NCI-H526 treated with DMSO at 0.1 percent for 48 hours (cell line): ENCODE data around the gene SHANK1.
"Not testable (repeated sequence)": the region's sequence is repeated elsewhere in the genome, so short reads cannot be mapped to it uniquely, and the experiment has no call there.

ENCODE experiments used
- DNase-seq: peaks from one replicate; lab custom pipeline; 2025; lab: John Stamatoyannopoulos, UW

The SHANK1 gene

DNA sequence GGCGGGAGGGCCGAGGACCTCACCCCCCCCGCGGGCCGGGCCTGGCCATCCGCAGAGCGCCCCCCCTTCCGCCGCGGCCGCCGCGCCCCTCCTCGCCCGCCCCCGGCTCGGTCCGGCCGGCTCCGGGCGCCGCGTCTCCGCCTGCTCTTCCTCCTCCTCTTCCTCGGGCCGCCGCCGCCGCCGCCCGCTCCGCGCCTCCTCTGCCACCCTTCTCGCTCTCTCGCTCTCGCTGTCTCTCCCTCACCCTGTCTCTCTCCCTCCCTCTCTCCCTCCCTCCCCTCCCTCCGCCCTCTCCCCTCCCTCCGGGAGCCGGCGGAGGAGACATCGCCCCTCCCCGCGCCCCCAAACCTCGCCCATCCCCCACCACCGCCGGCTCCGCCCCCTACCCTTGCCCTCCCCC lies at the start of gene SHANK1:
TSS of gene SHANK1 (minus strand) at position 237 of the 400 bp plus-strand sequence. CDS start 2,883 bp downstream, outside the sequence.
- no peak for DNase-seq

DNA sequence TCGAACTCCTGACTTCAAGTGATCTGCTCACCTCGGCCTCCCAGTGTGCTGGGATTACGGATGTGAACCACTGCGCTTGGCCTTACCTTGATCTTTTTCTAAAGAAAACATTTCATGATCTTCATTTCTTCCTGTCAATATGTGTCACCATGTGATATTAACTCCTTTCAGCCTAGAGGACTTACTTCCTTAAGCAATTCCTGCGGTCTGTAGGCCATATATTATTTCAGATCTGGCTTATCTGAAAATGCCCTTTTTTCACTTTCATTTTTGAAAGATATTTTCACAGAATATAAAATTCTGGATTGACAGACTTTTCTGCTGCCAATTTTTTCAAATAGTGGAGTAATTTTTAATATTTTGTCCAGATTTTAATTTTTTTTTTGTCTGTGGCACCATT lies 48.7 kb upstream of the SHANK1 start:
- DNase-seq, result no peak

DNA sequence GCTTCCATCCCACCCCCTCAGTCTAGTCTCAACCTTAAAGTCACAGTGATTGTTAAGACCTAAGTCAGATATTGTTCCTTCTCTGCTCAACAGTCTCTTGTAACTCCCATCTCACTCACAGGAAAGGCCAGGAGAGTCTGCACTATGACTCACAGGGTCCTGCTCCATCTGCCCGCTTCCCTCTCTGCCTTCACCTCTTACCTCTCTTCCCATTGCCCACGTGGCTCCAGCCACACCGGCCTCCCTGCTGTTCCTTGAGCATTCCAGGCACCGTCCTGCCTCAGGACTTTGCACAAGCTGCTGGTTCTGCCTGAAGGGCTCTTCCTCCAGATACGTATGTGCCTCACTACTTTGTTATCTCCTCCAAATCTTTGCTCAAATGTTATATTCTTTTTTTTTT lies 47.7 kb upstream of the SHANK1 start:
- not testable (repeated sequence) for DNase-seq

DNA sequence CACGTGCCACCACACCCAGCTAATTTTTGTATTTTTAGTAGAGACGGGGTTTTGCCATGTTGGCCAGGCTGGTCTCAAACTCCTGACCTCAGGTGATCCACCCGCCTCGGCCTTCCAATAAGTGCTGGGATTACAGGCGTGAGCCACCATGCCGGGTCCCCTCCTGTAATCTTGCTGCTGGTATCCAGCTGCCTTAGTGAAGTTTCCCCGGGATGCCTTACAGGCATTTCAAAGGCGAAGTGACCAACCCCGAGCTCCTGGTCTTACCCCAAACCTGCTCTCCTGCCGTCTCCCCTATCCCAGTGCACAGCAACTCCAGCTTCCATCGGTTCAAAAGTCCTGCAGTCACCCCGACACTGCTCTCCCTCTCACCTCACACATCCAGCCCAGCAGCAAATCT lies 47.1 kb upstream of the SHANK1 start:
- not testable (repeated sequence) for DNase-seq

DNA sequence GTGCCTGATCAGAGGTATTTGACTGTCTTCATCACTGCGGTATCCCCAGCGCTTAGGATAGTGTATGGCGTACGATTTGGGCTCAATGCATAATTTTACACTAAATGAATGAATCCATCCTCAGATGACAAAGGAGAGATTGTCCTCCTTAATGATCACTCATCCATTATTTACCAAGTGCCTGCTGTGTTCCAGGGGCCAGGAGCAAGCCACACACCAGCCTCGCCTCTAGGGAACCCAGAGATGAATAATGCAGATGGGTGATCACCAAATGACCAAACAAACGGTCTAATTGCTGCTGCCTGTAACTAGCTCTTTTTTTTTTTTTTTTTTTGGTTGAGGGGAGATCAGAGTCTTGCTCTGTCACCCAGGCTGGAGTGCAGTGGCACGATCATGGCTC lies 44.8 kb upstream of the SHANK1 start:
- no peak for DNase-seq

DNA sequence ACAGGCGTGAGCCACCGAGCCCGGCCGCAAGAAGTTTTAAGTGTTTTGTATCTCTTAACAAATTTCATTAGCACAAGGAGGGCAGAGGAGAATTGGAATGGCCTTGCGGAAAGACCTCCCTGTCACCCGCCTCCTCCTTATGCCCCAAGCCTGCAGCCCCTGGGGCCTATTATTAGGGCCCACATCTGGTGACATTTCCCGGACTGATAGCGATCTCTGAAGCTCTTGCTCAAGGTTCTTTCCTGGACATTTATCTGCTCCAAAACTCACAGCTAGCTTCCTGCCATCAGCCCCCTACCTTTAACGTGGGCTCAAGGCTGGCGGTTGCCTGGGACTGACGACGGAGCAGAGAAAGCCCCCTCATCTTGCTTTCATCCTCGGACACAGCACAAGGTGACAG lies 43.9 kb upstream of the SHANK1 start:
- not testable (repeated sequence) for DNase-seq

DNA sequence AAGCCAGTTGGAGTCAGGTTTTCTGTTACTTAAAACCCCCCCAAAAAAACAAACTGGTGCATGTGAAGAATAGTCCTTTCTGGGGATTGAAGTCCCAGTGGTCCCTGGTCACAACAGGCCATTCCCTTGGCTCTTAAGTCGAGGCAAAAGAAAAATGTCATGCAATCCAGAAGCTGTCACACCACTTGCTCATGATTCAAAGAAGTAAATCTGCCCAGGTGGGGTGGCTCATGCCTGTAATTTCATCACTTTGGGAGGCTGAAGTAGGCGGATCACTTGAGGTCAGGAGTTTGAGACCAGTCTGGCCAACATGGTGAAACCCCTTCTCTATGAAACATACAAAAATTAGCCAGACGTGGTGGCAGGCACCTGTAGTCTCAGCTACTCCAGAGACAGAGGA lies 41.9 kb upstream of the SHANK1 start:
- not testable (repeated sequence) for DNase-seq

DNA sequence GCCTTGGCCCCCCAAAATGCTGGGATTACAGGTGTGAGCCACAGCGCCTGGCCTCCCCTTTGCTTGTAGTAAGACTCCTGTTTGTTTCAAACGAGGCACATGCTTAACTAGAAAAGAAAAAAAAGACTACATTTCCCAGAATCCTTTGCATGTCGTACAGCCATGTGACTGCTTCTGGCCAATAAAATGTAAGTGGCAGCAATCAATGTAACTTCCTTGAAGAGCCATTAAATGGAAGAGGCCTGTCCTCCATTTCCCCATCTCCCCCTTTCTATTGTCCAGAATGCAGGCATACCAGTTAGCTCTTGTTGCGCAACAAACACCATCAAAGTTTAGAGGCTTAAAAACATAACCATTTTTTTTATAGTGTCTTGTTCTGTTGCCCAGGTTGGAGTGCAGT lies 40.3 kb upstream of the SHANK1 start:
- DNase-seq, result no peak

DNA sequence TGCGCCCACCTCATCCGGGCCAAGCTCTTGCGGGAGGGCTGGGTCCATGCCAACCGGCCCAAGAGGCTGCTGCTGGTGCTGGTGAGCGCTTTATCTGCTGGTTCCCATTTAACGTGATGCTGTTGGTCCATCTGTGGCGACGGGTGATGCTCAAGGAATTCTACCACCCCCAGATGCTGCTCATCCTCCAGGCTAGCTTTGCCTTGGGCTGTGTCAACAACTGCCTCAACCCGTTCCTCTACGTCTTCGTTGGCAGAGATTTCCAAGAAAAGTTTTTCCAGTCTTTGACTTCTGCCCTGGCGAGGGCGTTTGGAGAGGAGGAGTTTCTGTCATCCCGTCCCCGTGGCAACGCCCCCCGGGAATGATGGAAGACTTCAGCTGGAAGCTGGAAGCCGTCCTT lies 39.5 kb upstream of the SHANK1 start:
- not testable (repeated sequence) for DNase-seq

DNA sequence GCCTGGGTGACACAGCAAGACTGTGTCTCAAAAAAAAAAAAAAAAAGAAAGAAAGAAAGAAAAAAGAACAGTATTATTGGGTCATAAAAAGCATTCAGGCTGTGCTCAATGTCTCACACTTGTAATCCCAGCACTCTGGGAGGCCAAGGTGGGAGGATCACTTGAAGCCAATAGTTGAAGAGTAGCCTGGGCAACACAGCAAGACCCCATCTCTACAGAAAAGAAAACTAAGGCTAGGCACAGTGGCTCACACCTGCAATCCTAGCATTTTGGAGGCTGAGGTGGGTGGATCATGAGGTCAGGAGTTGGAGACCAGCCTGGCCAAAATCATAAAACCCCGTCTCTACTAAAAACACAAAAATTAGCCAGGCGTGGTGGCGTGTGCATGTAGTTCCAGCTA lies 38.0 kb upstream of the SHANK1 start:
- not testable (repeated sequence) for DNase-seq

DNA sequence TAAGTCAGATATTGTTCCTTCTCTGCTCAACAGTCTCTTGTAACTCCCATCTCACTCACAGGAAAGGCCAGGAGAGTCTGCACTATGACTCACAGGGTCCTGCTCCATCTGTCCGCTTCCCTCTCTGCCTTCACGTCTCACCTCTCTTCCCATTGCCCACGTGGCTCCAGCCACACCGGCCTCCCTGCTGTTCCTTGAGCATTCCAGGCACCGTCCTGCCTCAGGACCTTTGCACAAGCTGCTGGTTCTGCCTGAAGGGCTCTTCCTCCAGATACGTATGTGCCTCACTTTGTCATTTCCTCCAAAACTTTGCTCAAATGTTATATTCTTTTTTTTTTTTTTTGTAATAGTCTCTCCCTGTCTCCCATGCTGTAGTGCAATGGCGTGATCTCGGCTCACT lies 36.6 kb upstream of the SHANK1 start:
- DNase-seq, result not testable (repeated sequence)

DNA sequence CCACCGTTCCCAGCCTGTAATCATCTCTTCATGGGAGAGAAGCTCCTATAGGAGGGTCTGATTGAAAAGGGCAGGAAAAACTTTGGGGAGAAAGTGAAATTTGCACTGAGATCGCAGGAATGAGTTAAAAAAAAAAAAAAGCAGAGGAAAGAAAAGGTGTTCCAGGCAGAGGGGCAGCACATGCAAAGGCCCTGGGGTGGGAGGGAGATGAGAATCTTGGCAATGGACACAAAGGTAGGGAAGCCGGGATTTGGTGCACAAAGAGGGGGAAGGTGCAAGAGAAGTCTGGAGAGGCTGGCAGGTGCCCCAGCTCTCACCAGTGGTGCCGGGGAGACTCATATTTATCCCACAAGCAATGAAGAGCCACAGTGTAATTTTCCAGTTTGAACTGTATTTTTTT lies 34.3 kb upstream of the SHANK1 start:
- DNase-seq, result no peak

DNA sequence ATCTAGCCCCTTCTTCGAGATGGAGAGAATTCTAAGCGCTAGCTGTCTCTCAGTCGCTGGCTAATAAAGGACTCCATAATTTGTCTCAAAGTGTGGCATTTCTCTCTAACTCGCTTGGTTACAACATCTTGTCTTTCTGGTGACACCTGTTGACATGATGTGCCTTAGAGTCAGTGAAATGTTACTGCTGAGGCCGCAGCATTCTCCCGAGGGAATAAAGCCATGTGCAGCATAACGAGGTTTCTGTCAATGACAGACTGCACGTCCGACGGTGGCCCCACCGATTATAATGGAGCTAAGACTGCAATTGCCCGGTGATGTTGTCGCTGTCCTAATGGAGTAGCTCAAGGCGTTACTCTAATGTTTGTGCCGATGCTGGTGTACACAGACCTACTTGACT lies 30.4 kb upstream of the SHANK1 start:
- DNase-seq, result no peak

DNA sequence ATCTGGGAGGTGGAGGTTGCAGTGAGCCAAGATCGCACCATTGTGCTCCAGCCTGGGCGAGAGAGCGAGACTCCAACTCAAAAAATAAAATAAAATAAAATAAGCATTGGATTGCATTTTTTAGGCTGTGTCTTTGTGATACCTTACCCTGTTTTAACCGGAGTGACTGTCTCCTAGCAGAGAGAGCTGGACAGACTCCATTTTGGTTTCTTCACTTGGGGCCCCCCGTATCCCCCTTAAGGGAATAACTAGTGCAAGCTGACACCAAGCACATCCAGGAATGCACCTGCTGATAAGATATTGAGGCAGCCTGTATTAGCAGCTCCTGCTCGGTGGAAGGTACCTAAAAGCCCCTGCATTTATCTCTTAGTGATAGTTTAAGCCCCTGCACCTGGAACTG lies 29.9 kb upstream of the SHANK1 start:
- DNase-seq, result no peak

DNA sequence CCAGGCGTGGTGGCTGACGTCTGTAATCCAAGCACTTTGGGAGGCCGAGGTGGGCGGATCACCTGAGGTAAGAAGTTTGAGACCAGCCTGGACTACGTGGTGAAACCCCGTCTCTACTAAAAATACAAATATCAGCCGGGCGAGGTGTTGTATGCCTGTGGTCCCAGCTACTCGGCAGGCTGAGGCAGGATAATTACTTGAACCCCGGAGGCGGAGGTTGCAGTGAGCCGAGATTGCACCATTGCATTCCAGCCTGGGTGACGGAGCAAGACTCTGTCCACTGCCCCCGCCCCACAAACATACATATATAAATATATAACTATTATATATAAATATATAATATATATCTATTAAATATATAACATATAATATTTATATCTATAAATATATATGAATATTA lies 27.5 kb upstream of the SHANK1 start:
- DNase-seq, result not testable (repeated sequence)

DNA sequence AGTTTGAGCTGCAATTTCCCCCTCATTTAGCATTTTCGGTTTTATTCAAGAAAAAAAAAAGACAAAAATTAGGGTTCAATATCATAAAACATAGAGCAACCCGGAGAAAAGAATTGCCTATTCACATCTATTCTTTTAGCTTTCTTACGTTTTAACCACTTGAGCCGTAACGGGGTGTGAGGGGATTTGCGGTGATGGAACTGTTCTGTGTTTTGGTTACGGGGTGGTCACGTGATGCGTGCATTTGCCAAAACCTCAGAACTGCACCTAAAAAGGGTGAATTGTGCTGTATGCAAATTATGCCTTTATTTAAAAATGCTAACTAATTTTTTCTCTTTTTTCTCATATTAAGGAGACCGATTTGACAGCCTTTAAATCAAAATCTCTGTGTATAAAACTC lies 25.6 kb upstream of the SHANK1 start:
- DNase-seq, result no peak

DNA sequence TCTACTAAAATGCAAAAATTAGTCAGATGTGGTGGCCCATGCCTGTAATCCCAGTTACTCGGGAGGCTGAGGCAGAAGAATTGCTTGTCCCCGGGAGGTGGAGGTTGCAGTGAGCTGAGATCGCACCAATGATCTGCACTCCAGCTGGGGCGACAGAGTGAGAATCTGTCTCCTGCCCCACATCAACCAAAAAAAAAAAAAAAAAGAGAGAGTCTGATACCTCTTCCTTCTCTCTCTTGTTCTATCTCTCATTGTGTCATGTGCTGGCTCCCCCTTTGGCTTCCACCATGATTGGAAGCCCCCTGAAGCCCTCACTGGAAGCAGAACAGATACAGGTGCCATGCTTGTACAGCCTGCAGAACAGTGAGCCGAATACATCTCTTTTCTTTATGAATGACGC lies 23.9 kb upstream of the SHANK1 start:
- no peak for DNase-seq

DNA sequence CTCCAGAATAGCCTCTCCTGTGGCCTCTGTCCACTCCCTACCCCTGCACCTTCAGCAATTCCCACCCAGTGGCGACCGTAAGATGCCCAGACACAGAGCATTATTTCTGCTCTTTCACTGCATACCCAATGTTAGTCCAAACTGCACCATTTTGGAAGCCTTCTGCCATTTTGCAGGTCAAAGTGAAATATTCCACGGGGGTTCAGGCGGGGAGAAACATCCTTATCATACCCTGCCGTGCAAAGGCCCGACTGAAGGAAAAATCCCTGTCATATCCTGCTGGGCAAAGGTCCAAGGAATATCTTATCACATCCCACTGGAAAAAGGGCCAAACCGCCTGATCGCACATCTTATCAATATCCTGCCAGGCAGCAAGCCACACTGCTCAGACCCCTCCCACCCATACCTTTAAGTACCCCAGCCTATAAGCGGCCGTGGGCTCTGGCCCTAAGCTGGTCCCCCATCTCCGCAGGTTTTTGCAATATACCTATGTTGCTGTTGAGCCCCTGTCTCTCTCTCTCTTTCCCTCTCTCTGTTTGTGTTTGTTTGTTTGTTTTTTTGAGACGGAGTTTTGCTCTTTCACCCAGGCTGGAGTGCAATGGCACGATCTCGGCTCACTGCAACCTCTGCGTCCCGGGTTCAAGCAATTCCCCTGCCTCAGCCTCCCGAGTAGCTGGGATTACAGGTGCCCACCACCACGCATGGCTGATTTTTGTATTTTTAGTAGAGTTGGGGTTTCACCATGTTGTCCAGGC lies 21.8 kb upstream of the SHANK1 start:
- no peak for DNase-seq

DNA sequence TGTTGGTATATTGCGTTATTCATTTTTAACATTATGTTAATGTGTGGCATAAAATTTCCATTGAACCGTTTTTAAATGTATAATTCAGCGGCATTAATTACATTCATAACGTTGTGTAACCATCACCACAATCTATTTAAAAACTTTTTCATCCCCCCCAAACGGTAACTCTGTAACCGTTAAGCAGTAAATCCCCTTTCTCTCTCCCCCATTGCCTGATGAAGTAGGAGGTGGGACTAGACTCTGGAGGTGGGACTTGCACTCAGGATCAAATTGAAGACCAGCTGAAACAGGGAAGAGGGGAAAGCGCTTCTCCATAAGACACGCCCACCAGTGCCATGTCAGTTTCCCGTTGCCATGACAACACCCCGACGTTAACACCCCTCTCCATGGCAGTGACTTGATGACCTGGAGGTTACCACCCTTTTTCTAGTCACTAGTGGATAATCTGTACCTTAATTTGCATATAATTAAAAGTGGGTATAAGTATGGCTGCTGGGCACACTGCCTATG lies 20.4 kb upstream of the SHANK1 start:
- no peak for DNase-seq

DNA sequence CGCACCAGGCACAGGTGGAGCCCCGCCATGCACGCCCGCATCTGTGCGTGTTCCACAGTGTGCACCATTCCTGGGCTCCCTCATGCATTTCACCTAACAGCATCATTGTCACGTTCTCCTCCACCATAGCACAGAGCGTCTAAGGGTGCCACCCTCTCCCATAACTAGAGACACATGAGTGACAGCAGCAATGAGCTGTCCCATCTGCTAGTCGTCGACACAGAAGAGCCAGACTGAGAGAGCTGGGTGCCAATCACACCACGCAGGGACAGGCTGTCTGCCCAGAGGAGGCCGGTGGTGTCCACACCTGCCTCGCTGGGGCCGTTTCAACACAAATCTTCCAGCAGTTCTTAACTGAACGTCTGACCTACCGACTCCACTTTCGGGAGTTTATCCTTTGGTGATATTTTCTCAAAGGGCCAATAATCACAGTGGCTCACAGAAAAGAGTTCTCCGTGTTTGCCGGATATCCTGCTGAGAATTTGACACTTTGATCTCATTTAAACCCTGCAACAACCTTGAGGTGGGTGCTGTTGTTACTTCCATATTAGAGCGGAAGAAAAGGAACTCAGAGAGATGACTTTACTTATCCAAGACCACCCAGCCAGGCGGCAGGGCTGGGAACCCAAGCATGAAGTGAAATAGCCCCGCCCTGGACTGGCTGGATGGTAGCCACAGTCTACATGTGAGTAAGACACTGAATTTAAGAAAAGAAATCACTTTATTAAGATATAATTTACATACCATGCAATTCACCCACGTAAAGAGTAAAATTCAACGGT lies 19.7 kb upstream of the SHANK1 start:
- DNase-seq, result no peak

DNA sequence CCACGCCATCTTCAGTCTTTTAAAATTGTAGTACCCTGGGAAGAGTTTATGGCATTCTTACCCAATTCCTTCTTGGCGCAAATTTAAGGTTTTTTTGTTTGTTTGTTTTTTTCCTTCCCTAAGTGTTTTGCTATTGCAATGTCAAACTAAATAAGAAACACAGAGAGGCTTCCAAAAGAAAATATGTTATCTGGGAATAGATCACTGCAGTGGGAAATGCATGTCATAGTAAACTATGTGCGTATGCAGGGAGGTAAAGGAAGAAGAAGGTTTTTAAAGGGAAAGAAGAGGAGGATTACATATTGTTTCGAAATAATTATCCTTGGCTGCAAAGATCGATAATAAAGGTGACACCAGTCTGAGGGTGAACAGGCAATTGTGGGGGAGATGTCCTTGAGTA lies 16.7 kb upstream of the SHANK1 start:
- DNase-seq, result no peak

DNA sequence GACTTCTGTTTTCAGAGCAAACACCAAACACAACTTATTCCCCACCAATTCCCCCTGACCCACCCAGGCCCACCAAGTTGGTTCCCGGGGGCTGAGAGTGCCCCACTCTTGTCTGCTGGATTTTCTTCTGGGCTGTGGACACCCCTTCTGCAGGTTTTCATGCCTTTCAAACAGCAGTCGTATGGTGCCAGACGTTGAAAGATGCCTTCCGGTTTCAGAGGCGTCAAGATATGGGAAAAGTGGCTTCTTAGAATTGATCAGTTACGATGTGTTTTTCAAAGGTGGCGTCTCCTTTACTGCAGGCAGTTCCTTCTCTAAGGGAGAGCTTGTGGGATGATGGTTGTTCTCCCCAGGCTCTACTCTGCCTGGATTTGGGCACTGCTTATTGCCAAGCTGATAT lies 16.3 kb upstream of the SHANK1 start:
- DNase-seq, result no peak

DNA sequence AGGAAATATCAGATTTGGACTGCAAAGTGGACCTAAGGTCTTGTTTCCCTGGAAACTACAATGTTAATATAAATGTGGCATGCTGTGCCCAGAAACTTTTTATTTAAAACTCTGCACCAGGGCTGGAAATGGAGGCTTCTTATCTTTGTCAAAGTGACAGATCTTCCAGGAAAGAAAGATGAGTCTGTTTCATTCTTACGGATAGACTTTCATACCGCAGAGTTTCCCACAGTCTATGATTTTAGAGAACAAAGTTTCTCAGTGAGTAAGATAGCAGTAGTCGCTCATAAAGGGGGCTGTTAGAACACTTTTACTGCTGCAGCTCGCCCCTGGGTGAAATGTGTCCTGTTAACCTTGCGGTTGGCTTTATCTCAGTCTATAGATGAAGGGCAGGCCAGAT lies 10.3 kb upstream of the SHANK1 start:
- DNase-seq, result no peak
